ENCODE results near the gene STYXL1.

- TF ChIP-seq REST (IDR thresholded peaks at IDR 0.05; ENCODE audit: insufficient read depth in 1 of 2, low read depth in 2 of 2, low read length in 2 of 2) (no peak), POLR2AphosphoS5 (IDR thresholded peaks at IDR 0.05; ENCODE audit: low read depth, low read length) (no peak), TAF1 (IDR thresholded peaks at IDR 0.05; ENCODE audit: borderline replicate concordance, insufficient read depth, low read length) (no peak), SIN3A (IDR thresholded peaks at IDR 0.05; ENCODE audit: borderline replicate concordance, insufficient read depth, low read length) (no peak)
These were observed 88.8 kb downstream of the STYXL1 start for GRCh38 chr7:75958802-75959543.
